Mesenteric fat pad (tissue), 1 donor: Measurements from ENCODE around the gene SPIB. TPM values are rescaled to one million over a fixed set of nuclear protein-coding genes. Genes with fewer than 3 reads are reported as not detected.
"Not testable (repeated sequence)": the region's sequence is repeated elsewhere in the genome, so short reads cannot be mapped to it uniquely, and the experiment has no call there.

Experiments used
- DNase-seq: peaks from one replicate; pipeline ENCODE4 v3.0.0-alpha.2; 2020; ENCODE audit warnings: low spot score
- total RNA-seq: library from RNA; stranded (reverse); fragmentation: NEBNext Ultra II Directional; extraction: Animal tissue kit (Norgen Biotek cat#: 25700); gene quantifications from one replicate; pipeline ENCODE4 v1.2.1, GENCODE V29; 2021
- donor health status: DM: yes; HTN: yes; CAD: no.

SPIB gene
- total RNA-seq, 1 donor from 2014 or later = not detected

GRCh38 chr19:50390952-50391351 lies 27.8 kb upstream of the SPIB start:
- not testable (repeated sequence) for DNase-seq

DNA sequence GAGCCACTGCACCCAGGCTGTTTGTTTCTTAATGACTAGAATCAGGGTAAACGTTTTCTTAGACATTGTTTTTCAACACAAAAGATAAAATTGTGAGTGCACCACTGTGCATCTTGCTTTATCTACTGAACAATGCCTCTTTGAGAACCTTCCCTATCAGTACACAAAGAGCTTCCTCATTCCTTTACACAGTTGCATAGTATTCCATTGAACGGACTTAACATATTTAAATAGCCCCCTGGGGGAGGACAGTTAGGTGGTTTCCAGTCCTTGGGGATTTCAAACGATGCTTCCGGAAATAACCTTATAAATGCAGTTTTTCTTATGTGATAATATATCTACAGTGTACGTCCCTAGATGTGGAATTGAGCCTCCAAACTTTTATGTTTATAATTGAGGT lies 26.0 kb upstream of the SPIB start:
- no peak for DNase-seq

GRCh38 chr19:50393589-50393988 lies 25.1 kb upstream of the SPIB start:
- no peak for DNase-seq

- no peak for DNase-seq
Measured at GRCh38 chr19:50394017-50394416, 24.7 kb upstream of the SPIB start.

DNA sequence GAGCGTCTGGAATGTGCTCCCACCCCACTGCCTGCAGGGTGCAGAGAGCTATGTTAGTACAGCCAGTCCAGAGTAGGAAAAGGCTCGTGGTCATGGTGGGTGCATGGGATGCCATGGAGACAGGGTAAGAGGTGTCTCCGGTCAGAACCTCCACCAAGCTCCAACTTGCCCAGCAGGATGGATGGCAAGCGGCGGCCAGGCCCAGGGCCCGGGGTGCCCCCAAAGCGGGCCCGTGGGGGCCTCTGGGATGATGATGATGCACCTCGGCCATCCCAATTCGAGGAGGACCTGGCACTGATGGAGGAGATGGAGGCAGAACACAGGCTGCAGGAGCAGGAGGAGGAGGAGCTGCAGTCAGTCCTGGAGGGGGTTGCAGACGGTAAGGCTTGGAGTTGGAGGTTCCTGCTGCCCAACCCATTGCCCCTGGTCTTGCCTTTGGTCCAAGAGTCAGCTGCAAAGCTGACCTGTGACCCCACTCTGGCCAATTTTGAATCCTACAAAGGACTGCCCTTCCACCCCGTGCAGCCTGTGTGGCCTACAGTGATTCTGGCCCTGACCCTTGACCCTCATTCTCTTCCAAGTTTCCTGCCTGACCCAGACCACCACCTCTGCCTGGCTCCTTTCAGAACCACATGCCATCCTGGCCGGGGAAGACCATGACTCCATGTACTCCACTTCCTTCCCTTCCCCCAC lies 19.9 kb upstream of the SPIB start:
- no peak for DNase-seq

- DNase-seq = no peak
Measured at GRCh38 chr19:50399368-50399745, 19.4 kb upstream of the SPIB start.

DNA sequence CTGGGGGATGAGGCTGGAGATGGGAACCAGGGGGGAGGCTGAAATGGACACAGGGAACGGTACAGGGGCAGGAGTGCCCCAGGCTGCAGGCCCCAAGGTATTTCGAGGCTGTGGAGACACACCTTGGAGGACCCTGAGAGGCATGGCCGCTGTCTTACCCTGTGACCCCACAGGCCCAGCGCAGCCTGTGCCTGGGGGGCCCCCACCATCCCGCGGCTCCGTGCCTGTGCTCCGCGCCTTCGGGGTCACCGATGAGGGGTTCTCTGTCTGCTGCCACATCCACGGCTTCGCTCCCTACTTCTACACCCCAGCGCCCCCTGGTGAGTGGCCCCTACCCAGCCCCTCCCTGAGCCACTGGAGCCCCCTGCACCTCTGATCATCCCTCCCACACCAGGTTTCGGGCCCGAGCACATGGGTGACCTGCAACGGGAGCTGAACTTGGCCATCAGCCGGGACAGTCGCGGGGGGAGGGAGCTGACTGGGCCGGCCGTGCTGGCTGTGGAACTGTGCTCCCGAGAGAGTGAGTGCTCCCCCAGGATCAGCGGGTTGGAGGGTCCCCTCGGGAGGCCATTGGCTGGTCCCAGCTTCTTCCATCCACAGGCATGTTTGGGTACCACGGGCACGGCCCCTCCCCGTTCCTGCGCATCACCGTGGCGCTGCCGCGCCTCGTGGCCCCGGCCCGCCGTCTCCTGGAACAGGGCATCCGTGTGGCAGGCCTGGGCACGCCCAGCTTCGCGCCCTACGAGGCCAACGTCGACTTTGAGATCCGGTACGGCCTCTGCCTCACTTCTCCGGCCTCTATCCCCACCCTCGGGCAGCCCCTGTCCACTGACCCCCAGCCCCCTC lies 16.9 kb upstream of the SPIB start:
- DNase-seq = no peak

DNA sequence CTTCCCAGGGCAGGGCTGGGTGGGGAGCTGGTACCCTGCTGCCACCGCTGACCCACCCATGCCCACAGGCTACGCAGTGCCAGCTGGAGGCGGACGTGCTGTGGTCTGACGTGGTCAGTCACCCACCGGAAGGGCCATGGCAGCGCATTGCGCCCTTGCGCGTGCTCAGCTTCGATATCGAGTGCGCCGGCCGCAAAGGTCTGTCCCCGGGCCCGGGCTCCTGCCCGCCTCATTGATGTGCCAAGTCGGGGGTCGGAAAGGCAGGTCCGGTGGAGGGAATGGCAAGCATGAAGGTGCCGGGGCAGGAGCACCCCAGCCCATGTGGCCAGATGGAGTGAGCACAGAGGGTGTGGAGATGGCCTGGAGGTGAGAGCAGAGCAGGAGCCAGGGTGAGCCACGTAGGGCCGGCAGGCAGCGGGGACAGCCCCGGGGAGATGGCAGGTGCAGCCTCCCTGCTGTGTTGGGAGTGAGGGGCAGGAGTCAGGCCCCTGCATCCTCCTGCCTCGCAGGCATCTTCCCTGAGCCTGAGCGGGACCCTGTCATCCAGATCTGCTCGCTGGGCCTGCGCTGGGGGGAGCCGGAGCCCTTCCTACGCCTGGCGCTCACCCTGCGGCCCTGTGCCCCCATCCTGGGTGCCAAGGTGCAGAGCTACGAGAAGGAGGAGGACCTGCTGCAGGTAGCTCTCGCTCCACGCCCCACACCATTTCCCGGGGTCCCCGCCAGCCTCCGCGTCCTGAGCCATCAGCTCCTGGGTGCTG lies 16.0 kb upstream of the SPIB start:
- DNase-seq = no peak

DNA sequence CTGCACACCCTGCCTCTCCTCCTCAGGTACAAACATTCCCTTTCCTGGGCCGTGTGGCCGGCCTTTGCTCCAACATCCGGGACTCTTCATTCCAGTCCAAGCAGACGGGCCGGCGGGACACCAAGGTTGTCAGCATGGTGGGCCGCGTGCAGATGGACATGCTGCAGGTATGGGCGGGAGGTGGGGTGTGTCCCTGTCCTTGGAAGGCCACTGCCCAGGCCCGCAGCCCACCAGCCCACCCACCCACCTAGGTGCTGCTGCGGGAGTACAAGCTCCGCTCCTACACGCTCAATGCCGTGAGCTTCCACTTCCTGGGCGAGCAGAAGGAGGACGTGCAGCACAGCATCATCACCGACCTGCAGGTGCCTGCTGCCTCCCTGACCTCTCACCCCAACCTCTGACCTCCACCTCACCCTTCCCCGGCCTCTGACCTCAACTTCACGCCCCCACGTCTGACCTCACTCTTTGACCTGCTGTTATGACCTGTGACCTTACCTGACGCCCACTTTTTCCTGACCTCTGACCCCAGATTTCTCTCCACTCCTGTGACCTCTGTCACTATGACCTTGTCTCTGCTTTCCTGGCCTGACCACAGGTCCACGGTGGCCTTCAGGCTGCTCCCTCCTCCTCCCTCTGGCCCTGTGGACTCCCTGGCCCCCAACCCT lies 12.4 kb upstream of the SPIB start:
- DNase-seq = no peak

DNA sequence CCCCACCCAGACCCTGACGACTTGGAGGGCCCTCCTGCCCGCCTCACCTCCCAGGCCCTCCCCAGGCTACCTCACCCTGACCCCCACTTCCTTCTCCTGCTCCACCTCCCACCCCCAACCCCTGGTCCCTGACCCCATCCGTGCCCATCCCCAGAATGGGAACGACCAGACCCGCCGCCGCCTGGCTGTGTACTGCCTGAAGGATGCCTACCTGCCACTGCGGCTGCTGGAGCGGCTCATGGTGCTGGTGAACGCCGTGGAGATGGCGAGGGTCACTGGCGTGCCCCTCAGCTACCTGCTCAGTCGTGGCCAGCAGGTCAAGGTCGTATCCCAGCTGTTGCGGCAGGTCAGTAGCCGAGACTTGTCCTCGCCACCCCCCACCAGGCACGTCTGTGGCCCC lies 11.9 kb upstream of the SPIB start:
- DNase-seq = no peak

DNA sequence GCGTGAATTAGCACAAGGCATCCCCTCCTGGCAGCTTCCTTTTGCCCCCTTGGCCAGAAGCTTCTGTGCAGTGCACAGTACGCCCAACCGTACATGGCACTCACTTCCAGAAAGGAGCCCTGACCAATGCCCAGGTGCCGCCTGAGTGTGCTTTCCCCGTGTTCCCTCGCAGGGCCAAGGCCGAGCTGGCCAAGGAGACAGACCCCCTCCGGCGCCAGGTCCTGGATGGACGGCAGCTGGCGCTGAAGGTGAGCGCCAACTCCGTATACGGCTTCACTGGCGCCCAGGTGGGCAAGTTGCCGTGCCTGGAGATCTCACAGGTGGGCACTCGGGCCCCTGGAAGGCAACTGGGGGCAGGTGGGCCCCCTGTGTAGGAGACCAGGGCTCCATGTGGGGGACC lies 9.4 kb upstream of the SPIB start:
- no peak for DNase-seq

DNA sequence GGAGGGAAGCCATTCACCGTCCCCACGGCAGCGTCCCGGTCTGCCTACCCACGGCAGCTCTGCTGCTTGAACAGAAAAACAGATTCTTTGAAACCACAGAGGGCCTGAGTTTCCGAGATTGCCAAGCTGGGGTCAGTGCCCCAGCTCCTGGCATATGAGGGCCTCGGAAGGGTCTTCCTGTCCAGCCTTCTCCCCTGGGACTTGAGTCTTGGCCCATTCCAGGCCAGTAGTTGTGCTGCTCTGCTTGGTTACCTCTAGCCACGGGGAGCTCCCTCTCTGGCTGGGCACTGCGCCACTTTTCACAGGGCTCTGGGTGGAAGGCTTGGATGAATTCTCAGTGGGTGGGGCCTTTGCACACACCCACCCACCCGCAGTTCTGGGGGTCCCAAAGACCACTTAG lies 8.6 kb upstream of the SPIB start:
- DNase-seq = no peak

DNA sequence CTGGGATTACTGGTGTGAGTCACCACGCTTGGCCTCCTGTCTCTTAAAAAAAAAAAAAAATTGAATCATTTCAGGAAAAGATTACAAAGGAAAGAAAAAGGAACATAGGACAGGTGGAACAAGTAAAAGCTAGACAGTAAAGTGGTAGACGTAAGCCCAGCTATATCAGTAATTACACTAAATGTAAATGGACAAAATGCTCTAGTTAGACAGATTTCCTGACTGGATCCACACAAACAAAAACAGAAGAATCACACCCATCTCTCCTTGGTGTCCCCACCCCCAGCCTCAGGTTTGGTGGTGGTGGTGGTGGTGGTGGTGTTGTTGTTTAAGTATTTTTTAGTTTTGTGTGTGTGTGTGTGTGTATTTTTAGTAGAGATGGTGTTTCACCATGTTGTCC lies 6.3 kb upstream of the SPIB start:
- no peak for DNase-seq

- no peak for DNase-seq
Measured at GRCh38 chr19:50413096-50413495, 5.6 kb upstream of the SPIB start.

- no peak for DNase-seq
Measured at GRCh38 chr19:50413531-50413930, 5.2 kb upstream of the SPIB start.

- no peak for DNase-seq
Measured at GRCh38 chr19:50414864-50415660, 3.7 kb upstream of the SPIB start.

GRCh38 chr19:50415661-50416033 lies 3.1 kb upstream of the SPIB start:
- no peak for DNase-seq

DNA sequence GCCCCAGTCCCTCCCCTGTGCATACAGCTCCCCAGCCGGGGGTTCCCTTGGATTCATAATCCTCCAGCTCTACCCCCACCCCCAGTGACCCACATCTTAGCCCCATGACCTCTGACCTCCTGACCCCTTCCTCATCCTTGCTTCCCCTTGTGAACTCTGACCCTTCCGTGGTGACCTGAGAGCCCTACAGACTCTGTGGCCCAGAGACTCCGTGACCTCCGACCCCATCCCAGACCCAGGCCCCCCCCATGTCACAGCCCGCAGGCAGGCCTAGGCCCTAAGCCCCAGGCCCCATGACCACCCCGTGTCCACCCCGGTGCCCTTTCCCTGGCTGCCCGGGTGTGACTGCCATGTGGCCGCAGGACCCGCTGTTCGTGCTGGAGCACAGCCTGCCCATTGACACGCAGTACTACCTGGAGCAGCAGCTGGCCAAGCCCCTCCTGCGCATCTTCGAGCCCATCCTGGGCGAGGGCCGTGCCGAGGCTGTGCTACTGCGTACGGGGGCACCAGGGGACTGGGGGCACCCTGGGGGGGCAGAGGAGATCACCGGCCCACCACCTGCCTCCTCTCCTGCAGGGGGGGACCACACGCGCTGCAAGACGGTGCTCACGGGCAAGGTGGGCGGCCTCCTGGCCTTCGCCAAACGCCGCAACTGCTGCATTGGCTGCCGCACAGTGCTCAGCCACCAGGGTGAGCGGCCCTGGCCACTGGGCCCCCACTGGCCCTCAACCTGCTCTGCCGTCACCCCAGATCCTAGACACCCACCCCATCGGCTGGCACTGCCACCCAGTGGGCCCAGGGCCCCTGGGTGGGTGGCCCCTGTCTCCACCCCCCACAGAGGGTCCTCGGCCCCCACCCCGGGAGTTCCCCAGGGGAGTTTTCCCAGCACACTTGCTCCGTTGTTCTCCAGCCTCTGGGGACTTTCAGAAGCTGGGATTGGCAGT lies 2.4 kb upstream of the SPIB start:
- DNase-seq = no peak
